ENCODE data around the gene MSN. TPM values are rescaled to one million over a fixed set of nuclear protein-coding genes. Genes with fewer than 3 reads are reported as not detected.

The MSN gene
- total RNA-seq, 2 experiments from 2014 or later: 268 to 273 TPM

- H3K4me1 ChIP-seq (ENCODE audit: insufficient read depth, low read length): peaks cover 91% of the 10 kb centered on the region
- TF ChIP-seq CTCF (IDR thresholded peaks at IDR 0.05): no peak
- DNase-seq (no peak), ATAC-seq (ENCODE audit: poor library complexity) (no peak)
- H3K4me3 ChIP-seq (ENCODE audit: low read length): no peak overlapping the region
- peaks cover 18% of the 10 kb centered on the region for H3K36me3 ChIP-seq (ENCODE audit: insufficient read depth, low read length)
- Mint-ChIP-seq H3K27me3 (no peaks in the 10 kb centered on the region), H3K4me3 (peak overlapping the region; percentile 21), H3K9me3 (no peaks in the 10 kb centered on the region), H3K27ac (peak overlapping the region; percentile 94), H3K36me3 (ENCODE audit: low read depth) (peaks cover 80% of the 10 kb centered on the region), H3K4me1 (ENCODE audit: low read depth) (peaks cover 88% of the 10 kb centered on the region)
- H3K27ac ChIP-seq (ENCODE audit: low read depth in 1 of 2, low read length in 2 of 2): peak overlapping the region; percentile 18 to 39
- CTCF ChIA-PET: no interaction called here
- no peaks in the 10 kb centered on the region for H3K27me3 ChIP-seq (ENCODE audit: control insufficient read depth in 1 of 2, insufficient read depth in 2 of 2, low read length in 2 of 2)
- POLR2A ChIA-PET: interaction anchor here (2.0 to 4.1 kb wide), 2 partner anchors 9 to 87 kb away, joined by 4 to 12 read pairs; no protein-coding TSS in a partner anchor
- H3K9me3 ChIP-seq (ENCODE audit: control insufficient read depth in 1 of 2, insufficient read depth in 1 of 2, low read length in 2 of 2): no peaks in the 10 kb centered on the region
- intact Hi-C loops (cut with DNase I, micrococcal nuclease): loop anchor here in 1 of 2 experiments (5.0 kb wide), 1 partner anchor 34 kb away; no protein-coding TSS in a partner anchor
Measured at GRCh38 chrX:65688403-65688871, 21.0 kb downstream of the MSN start.

- H3K27ac ChIP-seq (ENCODE audit: low read depth in 1 of 2, low read length in 2 of 2): peak overlapping the region; percentile 18 to 39
- ChIA-PET POLR2A (interaction anchor here (1.2 to 4.1 kb wide), 3 partner anchors 8 to 88 kb away, joined by 3 to 12 read pairs (median 4); no protein-coding TSS in a partner anchor), CTCF (no interaction called here)
- peaks cover 94% of the 10 kb centered on the region for H3K4me1 Mint-ChIP-seq (ENCODE audit: low read depth)
- no peaks in the 10 kb centered on the region for H3K9me3 Mint-ChIP-seq
- no peaks in the 10 kb centered on the region for H3K27me3 Mint-ChIP-seq
- no peak overlapping the region for H3K4me3 ChIP-seq (ENCODE audit: low read length)
- no peaks in the 10 kb centered on the region for H3K9me3 ChIP-seq (ENCODE audit: control insufficient read depth in 1 of 2, insufficient read depth in 1 of 2, low read length in 2 of 2)
- peaks cover 18% of the 10 kb centered on the region for H3K36me3 ChIP-seq (ENCODE audit: insufficient read depth, low read length)
- H3K27me3 ChIP-seq (ENCODE audit: control insufficient read depth in 1 of 2, insufficient read depth in 2 of 2, low read length in 2 of 2): no peaks in the 10 kb centered on the region
- DNase-seq (no peak), ATAC-seq (ENCODE audit: poor library complexity) (no peak)
- TF ChIP-seq CTCF (IDR thresholded peaks at IDR 0.05): no peak
- peaks cover 90% of the 10 kb centered on the region for H3K4me1 ChIP-seq (ENCODE audit: insufficient read depth, low read length)
- peak overlapping the region; percentile 94 for H3K27ac Mint-ChIP-seq
- H3K36me3 Mint-ChIP-seq (ENCODE audit: low read depth): peaks cover 74% of the 10 kb centered on the region
- intact Hi-C loops (cut with DNase I, micrococcal nuclease): loop anchor here in 1 of 2 experiments (5.0 kb wide), 1 partner anchor 33 kb away; no protein-coding TSS in a partner anchor
- H3K4me3 Mint-ChIP-seq: peak overlapping the region; percentile 54
Measured at GRCh38 chrX:65689377-65689776, 21.9 kb downstream of the MSN start.

GRCh38 chrX:65690057-65690855 is 22.8 kb downstream of the MSN start:
- intact Hi-C loops (cut with DNase I, micrococcal nuclease): loop anchor here in 1 of 2 experiments (10.0 kb wide), 1 partner anchor 325 kb away; no protein-coding TSS in a partner anchor
- ATAC-seq (ENCODE audit: poor library complexity): no peak

More at GRCh38 chrX:65690057-65690855, 22.8 kb downstream of the MSN start:
- peaks cover 95% of the 10 kb centered on the region for H3K4me1 Mint-ChIP-seq (ENCODE audit: low read depth)
- ChIA-PET CTCF (interaction anchor here (1.4 kb wide), 1 partner anchor 10 kb away, joined by 4 read pairs; no protein-coding TSS in a partner anchor), POLR2A (interaction anchor here (0.6 to 1.2 kb wide), 4 partner anchors 17 to 311 kb away, joined by 3 to 4 read pairs (median 3); no protein-coding TSS in a partner anchor)
- H3K9me3 ChIP-seq (ENCODE audit: control insufficient read depth in 1 of 2, insufficient read depth in 1 of 2, low read length in 2 of 2): no peaks in the 10 kb centered on the region
- peaks cover 17% of the 10 kb centered on the region for H3K36me3 ChIP-seq (ENCODE audit: insufficient read depth, low read length)
- DNase-seq: no peak
- peak overlapping the region; percentile 25 to 26 for H3K27ac ChIP-seq (ENCODE audit: low read depth in 1 of 2, low read length in 2 of 2)
- H3K4me3 ChIP-seq (ENCODE audit: low read length): no peak overlapping the region
- no peaks in the 10 kb centered on the region for H3K27me3 ChIP-seq (ENCODE audit: control insufficient read depth in 1 of 2, insufficient read depth in 2 of 2, low read length in 2 of 2)
- peak overlapping the region; percentile 71 for H3K4me3 Mint-ChIP-seq
- TF ChIP-seq CTCF (IDR thresholded peaks at IDR 0.05): no peak
- H3K27me3 Mint-ChIP-seq: no peaks in the 10 kb centered on the region
- peaks cover 74% of the 10 kb centered on the region for H3K36me3 Mint-ChIP-seq (ENCODE audit: low read depth)
- H3K4me1 ChIP-seq (ENCODE audit: insufficient read depth, low read length): peaks cover 90% of the 10 kb centered on the region
- H3K27ac Mint-ChIP-seq: peak overlapping the region; percentile 94
- H3K9me3 Mint-ChIP-seq: no peaks in the 10 kb centered on the region

Measured in CD4-positive, alpha-beta T cell (primary cell).